Measurements from ENCODE around the gene FOXE3.
"Not testable (repeated sequence)": the region's sequence is repeated elsewhere in the genome, so short reads cannot be mapped to it uniquely, and the experiment has no call there.

The FOXE3 gene

DNA sequence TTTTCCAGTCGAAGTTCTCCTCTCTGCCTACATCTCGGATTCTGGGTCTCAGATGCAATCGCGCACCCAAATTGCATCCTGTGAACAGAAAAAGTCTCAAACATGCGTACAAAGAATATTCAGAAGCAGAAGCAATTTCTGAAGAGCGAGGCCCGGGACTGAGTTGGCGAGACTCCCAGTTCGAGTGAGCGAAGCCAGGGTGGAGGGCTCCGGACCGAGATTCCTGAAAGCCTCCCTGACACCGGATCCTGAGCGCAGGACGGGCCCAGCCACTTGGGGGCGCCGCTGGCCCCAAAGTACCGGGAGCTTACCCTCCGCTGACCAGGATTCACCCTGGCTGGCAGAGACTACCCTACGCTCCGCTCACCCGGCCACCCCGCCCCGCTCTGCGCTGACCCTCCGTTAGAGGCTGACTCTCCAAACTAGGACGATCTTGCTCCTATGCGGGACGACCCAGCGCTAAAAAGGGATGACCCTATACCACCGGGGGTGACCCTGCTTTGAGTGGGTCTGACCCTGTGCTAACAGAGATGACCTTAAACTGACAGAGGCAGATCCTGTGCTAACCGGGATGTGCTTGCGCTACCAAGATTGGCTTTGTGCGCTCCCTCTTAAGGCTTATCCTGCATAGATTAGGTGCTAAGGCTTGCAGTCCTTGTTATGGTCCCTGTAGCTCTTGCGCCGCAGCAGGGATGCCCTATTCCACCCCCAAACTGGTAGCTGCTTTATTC lies 33.9 kb downstream of the FOXE3 start:
- no peak for DNase-seq (ENCODE audit: low read depth)

DNA sequence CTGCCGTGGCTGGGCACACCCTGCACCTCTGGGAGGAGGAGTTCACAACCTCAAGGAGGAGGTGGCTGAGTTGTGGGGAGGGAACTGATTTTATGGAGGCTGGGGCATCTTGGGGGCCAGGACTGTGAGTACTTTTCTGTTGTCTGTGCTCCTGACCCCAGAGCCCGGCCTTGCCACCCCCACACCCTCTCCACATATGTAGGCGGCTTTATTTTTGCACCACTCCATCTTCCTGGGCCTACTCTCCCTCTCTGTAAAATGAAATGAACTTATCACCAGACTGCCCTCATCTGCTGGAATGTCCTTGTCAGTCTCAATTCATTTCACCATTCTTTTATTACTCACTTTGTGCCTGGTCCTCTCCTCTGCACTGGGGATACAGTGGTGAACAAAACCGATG lies 34.5 kb downstream of the FOXE3 start:
- no peak for DNase-seq (ENCODE audit: low read depth)

DNA sequence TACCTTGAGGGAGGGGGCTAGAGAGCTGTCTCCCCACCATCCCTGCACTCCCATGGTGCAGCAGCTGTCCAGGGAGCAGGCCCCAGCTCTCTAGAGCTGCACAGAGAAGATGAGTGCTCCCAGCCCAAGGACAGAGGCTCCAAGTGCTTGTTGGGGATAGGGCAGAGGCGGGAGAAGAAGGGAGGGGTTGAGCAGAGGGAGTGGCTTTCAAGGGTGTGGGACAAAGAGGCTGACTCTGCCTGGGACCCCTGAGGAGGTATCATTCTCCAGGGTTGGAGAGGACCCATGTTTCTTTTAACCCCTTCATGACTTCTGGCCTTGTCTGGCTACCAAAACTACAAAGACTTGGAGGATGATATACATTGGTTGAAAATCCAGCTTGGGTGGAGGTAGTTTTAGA lies 36.3 kb downstream of the FOXE3 start:
- no peak for DNase-seq (ENCODE audit: low read depth)

GRCh38 chr1:47453910-47454309 lies 37.8 kb downstream of the FOXE3 start:
- DNase-seq (ENCODE audit: low read depth), result not testable (repeated sequence)

DNA sequence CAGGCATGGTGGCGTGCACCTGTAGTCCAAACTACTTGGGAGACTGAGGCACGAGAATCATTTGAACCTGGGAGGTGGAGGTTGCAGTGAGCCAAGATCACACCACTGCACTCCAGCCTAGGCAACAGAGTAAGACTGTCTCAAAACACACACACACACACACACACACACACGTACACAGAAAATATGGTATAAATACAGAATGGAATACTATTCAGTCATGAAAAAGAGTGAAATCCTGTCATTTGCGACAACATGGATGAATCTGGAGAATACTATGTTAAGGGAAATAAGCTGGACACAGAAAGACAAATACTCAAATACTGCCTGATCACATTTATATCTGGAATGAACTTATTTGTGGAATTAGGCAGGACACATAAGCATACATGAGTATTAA lies 40.2 kb downstream of the FOXE3 start:
- DNase-seq (ENCODE audit: low read depth), result no peak

DNA sequence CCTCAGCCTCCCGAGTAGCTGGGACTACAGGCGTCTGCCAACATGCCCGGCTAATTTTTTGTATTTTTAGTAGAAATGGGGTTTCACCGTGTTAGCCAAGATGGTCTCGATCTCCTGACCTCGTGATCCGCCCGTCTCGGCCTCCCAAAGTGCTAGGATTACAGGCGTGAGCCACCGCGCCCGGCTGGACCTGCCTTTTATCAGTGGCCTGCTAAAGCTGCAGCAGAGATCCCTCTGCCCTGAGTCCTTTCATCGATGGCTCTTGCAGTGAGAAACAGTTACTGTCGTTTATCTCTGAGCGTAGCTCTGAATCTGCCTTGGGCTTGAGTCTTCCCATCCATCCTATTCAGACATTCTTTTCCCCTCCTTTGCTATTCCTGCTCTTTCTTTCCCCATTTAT lies 41.5 kb downstream of the FOXE3 start:
- DNase-seq (ENCODE audit: low read depth), result not testable (repeated sequence)

GRCh38 chr1:47459253-47459788 lies 43.2 kb downstream of the FOXE3 start:
- DNase-seq (ENCODE audit: low read depth), result no peak

DNA sequence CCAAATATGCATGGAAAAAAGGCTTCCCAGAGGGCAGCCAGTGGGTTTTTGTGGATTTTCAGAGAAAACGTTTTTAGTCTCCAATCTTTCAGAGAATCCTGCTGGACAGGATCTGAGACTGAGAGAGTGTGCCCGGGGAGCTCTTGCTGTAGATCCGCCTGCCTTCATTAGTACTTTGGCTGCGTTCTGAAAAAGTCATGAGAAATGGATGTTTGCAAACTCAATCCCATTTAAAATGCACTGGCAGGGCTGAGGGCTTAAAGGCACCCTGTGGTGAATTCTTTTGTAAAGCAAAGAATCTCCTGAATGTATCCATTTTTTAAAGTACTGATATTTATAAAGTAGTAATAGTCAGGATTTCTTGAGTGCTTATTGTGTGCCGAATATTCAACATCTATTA lies 44.0 kb downstream of the FOXE3 start:
- no peak for DNase-seq (ENCODE audit: low read depth)

DNA sequence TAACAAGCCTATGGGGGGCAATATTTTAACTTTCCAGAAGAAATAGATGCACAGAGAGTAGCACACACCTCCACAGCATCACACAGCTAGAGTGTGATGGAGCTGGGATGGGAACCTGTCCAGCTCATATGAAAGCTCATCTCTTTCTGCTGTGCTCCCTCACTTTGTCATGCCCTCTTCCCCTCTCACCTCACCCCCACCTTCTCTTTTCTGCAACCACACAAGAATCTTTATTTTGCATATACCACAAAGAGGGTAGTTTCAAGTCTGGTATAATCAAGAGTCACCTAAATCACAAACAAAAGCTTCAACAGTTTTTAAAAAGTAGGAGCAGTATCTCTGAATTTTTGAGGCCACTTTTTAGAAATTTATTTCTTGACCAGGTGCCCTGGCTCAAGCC lies 44.4 kb downstream of the FOXE3 start:
- DNase-seq (ENCODE audit: low read depth), result no peak

DNA sequence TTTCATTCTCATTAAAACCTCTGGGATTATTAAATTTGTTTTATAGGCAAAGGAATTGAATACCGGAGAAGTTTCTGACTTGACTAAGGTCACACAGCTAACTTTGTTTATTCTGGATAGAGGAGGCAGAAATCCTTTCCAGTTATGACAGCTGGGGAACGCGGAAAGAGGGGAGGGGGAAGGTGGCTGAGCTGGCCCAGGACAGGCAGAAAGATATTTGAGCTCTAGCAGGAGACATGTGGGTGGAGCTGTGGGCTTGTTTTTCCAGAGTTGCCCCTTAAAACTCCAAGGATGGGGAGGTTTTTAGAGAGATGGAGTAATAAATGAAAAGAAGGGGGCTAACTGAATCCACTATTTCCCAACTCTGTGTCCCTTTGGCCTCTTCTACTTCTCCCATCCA lies 49.5 kb downstream of the FOXE3 start:
- no peak for DNase-seq (ENCODE audit: low read depth)
